HG03439 (cell line): ENCODE results near the gene BATF3.
"Not testable (repeated sequence)": the region's sequence is repeated elsewhere in the genome, so short reads cannot be mapped to it uniquely, and the experiment has no call there.

ENCODE experiments used
- ATAC-seq: cut with Tn5 transposase; IDR thresholded peaks from one replicate; pipeline ENCODE4 v1.9.1; 2021; ENCODE audit warnings: mild to moderate bottlenecking, moderate library complexity; ENCODE audit not compliant: unreplicated experiment

BATF3 gene

GRCh38 chr1:212699625-212700222 lies at the start of gene BATF3:
Gene BATF3 (minus strand): TSS chr1:212699840. CDS start chr1:212699762, 78 bp downstream.
- ATAC-seq: peak; percentile 23

- ATAC-seq: no peak
Observed at GRCh38 chr1:212746546-212746945, 46.9 kb upstream of the BATF3 start.

- ATAC-seq: no peak
Observed at GRCh38 chr1:212745303-212745702, 45.7 kb upstream of the BATF3 start.

GRCh38 chr1:212743901-212744475 lies 44.3 kb upstream of the BATF3 start:
- ATAC-seq: no peak

GRCh38 chr1:212738330-212738729 lies 38.7 kb upstream of the BATF3 start:
- ATAC-seq: no peak

- ATAC-seq: no peak
Observed at GRCh38 chr1:212737559-212737958, 37.9 kb upstream of the BATF3 start.

GRCh38 chr1:212733109-212733508 lies 33.5 kb upstream of the BATF3 start:
- ATAC-seq: no peak

GRCh38 chr1:212731630-212732029 lies 32.0 kb upstream of the BATF3 start:
- no peak for ATAC-seq

GRCh38 chr1:212728606-212729005 lies 29.0 kb upstream of the BATF3 start:
- no peak for ATAC-seq

GRCh38 chr1:212727386-212728181 lies 27.9 kb upstream of the BATF3 start:
- ATAC-seq: no peak

- not testable (repeated sequence) for ATAC-seq
Observed at GRCh38 chr1:212724679-212725078, 25.0 kb upstream of the BATF3 start.

GRCh38 chr1:212722270-212722957 lies 22.8 kb upstream of the BATF3 start:
- no peak for ATAC-seq

GRCh38 chr1:212721388-212722247 lies 22.0 kb upstream of the BATF3 start:
- ATAC-seq: no peak

- no peak for ATAC-seq
Observed at GRCh38 chr1:212719633-212720032, 20.0 kb upstream of the BATF3 start.

GRCh38 chr1:212718499-212718898 lies 18.9 kb upstream of the BATF3 start:
- no peak for ATAC-seq

- ATAC-seq: no peak
Observed at GRCh38 chr1:212716161-212716560, 16.5 kb upstream of the BATF3 start.

GRCh38 chr1:212713465-212714136 lies 14.0 kb upstream of the BATF3 start:
- no peak for ATAC-seq

GRCh38 chr1:212712451-212713303 lies 13.0 kb upstream of the BATF3 start:
- no peak for ATAC-seq

- ATAC-seq: not testable (repeated sequence)
Observed at GRCh38 chr1:212711974-212712373, 12.3 kb upstream of the BATF3 start.
